HL-60/S4 treated with retinoic acid at 250 ng/mL for 4 days and 3 days (cell line): ENCODE results near the gene INA.

ENCODE experiments used
- in situ Hi-C: fragments of 300-500 bp; cut with MboI; formaldehyde crosslinking; loops from 2 replicates; pipeline ENCODE4 v1.7.0; 2022; ENCODE audit warnings: low sequenced_read_pairs

Gene INA

DNA sequence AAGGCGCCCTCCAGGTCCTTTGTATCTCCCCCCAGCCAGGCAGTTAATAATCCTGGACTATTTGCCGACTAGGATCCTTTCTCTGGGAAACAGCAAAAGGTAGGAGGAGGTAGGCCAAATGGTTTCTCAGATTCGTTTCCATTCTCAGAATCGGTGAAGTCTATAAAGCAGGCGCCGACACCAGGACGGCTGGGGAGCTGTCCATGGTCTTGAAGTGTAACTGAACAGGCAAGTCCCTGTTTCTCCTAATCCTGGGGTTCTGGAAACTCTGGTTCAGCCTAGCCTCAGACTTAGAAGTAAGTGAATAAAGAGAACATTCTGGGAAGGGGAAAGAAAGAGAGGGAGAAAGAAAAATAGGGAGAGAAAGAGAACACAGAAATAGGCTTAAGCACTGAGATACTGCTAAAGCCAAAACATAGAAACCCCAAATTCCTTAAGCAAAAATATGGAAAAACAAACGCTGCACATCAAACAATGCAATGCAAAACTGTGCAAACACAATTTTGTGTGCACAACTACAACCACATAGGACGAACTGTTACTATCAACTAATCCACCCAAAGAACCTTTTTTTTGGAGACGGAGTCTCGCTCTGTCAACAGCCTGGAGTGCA, 11.1 kb upstream of the INA start:
- in situ Hi-C loops = no loop called here

- in situ Hi-C loops = no loop called here
Measured at GRCh38 chr10:103273041-103273441, 3.9 kb upstream of the INA start.

DNA sequence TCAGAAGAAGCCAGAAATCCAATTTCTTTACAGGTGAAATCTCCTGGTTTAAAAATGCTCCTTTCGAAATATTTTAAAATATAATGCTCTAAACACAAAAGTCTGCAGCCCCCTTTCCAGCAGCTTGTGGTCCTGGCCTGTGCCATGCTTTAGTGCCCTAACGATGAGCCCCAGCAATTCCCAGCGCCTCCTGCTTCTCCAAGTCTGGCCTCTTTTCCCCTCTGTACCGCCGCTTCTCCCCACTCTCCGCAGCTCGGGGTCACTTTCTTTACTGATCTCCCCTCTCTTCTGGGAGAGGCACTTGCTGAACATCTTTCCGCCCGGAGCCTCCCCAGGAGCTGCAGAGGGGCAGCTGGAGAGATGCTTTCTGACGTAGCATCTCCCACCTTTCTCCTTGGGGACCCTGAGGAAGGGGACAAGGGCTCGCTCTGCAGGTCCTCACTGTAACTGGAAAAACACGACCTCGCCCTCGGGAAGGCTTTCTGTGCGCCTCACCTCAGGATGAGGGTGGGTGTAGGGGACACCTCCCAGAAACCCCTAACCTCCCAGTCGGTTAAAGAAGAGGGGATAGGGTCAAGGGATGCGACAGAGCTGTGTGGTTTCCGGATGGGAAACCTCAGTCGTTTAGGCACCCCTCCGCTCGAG, 565 bp upstream of the INA start:
- in situ Hi-C loops = no loop called here

- in situ Hi-C loops = no loop called here
Measured at GRCh38 chr10:103277713-103278536, 987 bp downstream of the INA start.

DNA sequence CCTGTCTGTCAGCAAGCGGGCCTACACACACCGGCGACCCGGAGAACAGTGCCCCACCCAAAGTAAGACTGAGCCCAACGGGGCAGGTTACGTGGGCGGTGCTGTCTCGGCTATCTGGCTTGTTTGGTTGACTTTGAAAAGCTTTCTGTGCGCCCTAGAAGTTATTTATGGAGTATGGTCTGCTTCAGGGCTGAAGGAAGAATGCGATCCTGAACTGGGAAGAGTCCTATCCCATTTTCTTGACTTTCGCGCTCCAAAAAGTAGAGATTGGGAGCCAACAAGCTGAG, 1.5 kb downstream of the INA start:
- in situ Hi-C loops = no loop called here

DNA sequence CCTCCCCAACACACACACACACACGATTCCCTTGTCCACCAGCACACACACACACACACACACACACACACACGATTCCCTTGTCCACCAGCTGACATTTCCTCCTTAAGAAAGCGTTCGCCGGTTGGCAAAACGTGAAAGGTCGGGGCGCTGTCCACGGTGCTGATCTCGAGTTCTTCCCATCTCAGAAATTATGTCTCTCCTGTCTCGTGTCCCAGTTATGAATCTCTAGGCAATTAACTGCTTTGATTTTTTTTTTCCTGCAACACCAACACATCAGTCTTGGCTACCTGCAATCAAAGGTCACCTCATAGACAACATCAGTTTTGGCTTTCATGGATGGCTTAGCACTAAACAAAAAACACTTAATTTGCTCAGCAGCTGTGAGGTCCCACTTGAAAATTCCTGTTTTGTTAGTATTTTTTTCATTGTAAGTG, 1.9 kb downstream of the INA start:
- in situ Hi-C loops = no loop called here

DNA sequence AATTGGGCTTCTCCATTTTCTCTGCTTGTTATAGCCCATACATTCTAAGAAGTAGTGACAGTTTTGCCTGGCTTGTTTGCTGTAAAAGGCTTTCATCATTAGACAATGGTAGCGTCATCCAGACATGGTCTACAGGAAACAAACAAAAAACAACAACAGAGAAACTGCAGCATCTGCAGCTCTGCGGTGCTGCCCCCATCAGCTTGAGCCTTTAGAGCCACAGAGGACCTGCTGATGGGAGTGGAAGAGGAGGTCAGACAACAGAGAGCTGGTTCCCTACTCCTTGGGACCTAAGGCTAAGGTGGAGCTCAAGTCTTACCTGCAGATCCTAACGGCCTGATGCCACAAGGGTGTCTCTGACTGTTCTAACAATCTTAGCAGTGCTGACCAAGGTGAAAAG, 3.1 kb downstream of the INA start:
- in situ Hi-C loops = no loop called here

DNA sequence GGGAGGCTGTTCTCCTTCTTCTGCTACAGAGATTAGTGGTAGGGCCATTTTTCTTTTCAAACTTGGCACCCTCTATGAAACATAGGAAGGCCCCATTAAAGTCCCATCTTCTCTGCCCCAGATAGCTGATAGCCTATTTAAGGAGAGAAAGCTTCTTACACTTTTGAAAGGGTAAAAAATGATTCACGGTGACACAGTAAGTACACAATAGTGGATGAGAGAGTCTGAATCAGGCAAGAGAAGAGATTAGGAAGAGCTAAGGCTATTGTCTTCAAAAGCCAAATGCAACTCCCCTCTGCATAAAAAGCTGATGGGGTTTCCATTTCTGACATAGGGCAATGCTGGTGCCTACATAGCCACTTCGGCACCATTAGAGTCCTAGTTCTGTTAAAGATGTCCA, 3.6 kb downstream of the INA start:
- in situ Hi-C loops = no loop called here

- in situ Hi-C loops = no loop called here
Measured at GRCh38 chr10:103281753-103282152, 4.8 kb downstream of the INA start.

DNA sequence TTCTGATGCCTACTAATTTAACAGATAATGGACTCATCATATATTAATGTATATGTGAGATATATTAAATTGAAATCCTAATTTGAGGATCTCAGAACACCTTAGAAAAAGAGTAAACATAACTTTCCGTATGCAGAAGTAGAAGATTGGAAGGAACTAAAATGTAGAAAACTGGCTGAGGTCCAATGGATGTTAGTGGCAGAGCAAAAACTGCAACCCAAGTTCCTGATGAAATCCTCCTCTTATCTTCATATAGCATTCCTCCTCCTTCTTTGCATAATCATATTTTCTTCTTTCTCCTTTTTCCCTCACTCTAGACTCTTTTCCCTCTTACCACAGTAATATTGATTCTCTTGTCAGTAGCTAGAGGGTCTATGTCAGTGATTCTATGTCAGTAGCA, 6.0 kb downstream of the INA start:
- in situ Hi-C loops = no loop called here

- in situ Hi-C loops = no loop called here
Measured at GRCh38 chr10:103284170-103284569, 7.2 kb downstream of the INA start.

- in situ Hi-C loops = no loop called here
Measured at GRCh38 chr10:103287992-103288391, 11.1 kb downstream of the INA start.

GRCh38 chr10:103291588-103291987, 14.7 kb downstream of the INA start:
- in situ Hi-C loops = no loop called here

- in situ Hi-C loops = no loop called here
Measured at GRCh38 chr10:103295374-103296015, 18.6 kb downstream of the INA start.

DNA sequence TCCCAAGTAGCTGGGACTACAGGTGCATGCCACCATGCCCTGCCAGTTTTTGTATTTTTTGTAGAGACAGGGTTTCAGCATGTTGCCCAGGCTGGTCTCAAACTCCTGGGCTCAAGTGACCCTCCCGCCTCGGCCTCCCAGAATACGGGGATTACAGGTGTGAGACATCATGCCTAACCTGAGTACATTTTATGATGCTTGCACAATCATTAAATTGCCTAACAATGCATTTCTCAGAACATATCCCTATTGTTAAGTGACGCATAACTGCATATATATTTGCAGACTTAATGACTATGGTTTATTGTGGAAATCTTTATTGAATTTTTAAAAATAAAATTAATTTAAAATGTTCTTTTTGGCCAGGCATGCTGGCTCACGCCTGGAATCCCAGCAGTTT, 30.7 kb downstream of the INA start:
- in situ Hi-C loops = no loop called here

DNA sequence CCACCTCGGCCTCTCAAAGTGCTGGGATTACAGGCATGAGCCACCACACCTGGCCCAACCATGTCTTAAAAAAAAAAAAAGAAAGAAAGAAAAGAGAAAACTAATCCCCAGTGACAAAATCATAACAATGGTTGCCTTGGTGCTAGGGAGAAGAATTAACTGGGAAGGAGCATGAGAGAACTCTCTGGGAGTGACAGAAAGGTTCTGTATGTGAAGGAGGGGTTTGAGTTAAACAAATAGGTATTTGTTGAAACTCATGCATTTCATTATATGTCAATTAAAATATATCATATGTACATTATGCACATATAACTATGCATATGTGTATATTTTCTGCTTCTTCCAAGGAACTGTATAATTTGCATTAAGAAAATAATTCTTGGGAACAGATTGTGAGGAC, 33.3 kb downstream of the INA start:
- in situ Hi-C loops = no loop called here

DNA sequence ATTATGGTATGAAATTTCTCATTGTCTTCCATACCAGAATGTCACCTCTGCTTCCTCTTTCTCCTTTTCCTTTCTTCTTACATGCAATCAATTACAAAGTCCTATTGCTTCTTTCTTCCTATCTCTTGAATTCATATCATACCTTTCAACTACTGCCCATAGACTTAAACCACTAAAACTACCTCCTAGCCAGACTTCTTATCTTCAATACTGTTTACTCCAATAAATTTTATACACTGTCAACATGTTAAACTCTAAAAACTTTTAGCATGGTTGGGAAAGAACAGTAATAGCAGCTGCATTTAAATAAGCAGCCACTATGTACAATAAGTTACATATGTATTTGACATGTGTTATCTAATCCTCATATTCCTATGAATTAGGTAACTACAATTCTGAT, 39.1 kb downstream of the INA start:
- in situ Hi-C loops = no loop called here

DNA sequence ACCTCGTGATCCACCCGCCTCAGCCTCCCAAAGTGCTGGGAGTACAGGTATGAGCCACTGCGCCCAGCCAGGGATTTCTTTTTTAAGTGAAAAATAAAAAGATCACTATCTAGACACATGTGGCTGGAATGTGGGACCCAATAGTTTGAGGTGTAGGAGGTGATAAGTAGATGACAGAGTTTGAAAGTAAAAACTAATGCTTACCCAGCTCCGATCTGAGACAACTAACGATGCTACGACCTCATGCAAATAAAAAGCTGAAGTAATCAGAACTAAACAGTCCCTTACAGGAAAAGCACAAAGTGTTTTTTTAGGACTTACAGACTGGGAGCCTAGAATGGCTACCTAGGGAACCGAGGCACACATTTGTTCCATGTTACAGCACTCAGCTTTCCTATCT, 51.0 kb downstream of the INA start:
- in situ Hi-C loops = no loop called here

GRCh38 chr10:103333934-103334520, 57.1 kb downstream of the INA start:
- in situ Hi-C loops = no loop called here

DNA sequence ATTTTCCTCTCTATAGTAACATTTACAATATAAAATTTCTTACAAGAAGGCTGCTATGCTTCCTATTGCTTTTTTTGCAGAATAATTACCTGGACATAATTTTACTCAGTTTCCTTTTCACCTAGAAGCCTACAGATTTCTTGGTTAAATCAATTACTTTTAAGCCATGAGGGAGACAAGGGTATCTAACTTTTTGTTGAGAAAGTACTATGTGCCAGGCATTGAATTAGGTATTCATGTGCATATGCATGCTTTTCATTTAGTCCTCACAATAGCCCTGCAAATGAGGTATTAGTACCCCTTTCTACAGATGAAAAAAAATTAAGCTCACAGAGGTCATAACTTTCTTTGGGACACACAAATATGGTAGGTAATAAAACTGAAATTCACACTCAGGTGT, 57.6 kb downstream of the INA start:
- in situ Hi-C loops = no loop called here

DNA sequence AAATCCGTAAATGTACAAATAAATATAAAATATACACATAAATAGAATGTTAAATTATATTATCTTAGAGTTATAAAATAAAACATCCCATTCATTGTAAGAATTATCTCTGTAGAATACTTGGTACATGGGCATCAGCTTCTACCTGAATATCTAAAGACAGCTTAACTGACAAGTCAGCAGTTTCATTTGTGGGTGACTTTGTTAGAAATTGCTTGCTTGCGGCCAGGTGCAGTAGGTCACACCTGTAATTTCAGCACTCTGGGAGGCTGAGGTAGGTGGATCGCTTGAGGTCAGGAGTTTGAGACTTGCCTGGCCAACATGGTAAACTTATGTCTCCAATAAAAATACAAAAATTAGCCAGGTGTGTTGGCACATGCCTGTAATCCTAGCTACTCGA, 59.4 kb downstream of the INA start:
- in situ Hi-C loops = no loop called here
